Embryonic facial prominence (tissue), 1 donor: ENCODE data around the gene TMEM232.
A peak's percentile ranks its signal among the peaks of the same experiment; 100 is the strongest.

Experiments used
- DNase-seq: peaks from one replicate; pipeline ENCODE4 v3.0.0-alpha.2; 2016; ENCODE audit errors: extremely low spot score

The TMEM232 gene

DNA sequence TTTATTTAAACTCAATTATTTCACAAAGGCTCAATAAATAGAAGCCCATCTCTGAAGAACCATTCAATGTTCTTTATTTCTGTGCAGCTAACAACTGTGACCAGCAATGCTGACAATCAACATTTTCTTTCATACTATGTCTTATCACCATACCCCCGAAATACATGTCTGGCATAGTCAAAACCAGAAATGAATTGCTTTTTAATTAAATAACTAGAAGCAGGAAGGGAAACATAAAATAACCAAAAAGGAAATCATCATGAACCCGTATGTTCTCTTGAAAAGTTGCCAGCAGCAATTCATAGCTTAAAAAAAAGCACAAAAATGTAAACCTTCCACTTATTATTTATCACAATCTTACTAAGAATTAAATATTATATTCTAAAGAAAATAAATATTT lies 212.4 kb downstream of the TMEM232 start:
- DNase-seq: no peak

DNA sequence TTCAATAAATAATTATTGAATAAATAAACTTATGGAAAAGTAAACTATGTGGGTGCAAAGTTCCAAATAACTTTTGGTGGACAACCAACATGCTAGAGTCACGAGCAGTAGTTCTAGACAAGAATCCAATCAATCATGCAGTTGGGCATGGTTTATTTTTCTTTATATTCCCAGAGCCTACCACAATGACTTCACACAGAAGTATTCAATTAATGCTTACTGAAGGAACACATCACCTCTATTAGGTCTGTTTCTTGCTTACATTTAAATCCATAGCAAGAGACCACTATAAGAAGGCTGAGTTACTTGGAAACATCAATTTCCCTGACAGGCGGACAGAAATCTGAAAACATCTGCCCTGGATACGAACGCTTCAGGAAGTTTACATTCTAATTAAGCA lies 214.2 kb downstream of the TMEM232 start:
- DNase-seq: no peak

DNA sequence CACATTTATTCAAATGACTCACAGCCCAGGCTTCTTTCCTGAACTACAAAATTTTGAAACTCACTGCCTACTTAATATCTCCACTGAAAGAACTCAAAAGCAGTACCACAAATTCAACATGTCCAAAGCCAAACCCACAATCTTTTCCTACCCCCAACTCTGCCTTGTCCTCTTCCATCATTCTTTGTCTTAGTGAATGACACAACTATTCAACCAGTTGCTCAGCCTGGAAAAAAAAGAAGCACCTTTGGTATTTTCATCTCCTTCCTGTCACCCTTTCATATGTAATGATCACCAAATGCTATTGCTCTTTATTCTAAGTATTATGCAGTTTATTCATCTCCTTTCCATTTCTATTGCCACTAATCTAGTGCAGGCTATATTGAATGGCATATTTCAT lies 216.3 kb downstream of the TMEM232 start:
- no peak for DNase-seq

DNA sequence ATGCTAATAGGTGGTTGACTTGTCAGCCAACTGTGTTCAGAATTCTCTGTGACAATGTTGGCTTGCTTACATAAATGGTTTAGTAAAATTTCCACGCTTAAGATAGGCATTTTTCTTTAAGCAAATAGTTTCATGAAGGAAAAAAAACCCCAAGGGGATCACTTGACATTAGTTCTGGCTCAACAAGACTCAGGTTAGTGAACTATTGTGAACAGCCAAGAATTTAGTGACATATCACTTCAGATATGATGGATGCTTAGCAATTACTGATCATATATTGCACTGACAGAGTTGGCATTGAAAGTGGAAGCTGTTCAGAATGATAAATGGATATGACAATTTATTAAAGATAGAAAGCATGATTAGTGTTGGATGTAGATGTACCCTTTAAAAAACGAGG lies 218.5 kb downstream of the TMEM232 start:
- DNase-seq: no peak

DNA sequence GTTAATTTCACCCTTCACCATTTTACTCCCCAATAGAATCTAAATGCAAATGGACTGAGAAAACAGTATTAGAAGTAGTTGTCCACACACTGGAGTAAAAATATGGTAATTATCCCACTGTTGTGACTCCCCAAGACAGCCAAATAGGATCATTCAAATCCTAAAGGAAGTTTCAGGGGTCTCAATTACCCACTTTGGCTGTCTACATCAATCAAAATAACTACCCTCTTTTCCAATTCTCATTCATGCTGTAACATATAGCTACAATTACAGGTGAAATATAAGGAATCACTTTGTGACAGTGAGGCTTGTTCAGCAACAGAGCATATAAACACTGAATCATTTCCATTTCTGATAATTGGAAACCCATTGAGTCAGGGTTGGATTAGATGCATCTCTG lies 220.1 kb downstream of the TMEM232 start:
- no peak for DNase-seq

DNA sequence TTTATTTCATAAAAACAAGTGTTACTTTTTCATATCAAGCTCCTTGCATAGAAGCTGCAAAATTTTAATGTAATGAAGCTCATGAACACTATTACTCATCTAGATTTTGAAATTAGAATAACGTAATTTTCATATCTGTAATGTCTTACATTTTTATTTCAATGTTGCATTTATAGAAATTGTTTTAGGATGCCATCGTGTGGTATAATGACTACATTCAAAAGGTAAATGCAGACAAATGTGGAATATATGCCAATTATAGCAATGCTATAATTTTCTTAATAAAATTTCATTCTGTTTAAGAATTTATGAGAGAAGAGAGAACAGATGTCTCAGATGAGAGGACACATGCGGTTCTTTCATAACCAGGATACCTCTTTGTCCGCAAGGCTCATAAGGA lies 230.2 kb downstream of the TMEM232 start:
- no peak for DNase-seq

DNA sequence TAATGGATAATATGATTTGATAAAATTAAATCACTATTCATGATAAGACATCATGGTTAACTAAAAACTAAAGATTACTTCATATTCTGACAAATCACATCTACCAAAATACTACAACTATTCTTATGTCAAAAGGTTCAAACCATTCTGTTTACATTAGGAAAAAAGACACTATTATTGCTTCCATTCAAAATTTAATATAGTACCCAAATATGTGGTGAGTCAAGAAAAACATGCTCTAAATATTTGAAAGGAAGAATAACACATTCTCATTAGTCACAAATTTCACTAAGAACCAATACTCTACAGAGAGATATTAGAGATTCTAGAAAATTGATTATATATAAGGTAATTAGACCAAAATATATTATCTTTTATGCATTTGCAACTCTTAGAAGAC lies 234.0 kb downstream of the TMEM232 start:
- DNase-seq: no peak

DNA sequence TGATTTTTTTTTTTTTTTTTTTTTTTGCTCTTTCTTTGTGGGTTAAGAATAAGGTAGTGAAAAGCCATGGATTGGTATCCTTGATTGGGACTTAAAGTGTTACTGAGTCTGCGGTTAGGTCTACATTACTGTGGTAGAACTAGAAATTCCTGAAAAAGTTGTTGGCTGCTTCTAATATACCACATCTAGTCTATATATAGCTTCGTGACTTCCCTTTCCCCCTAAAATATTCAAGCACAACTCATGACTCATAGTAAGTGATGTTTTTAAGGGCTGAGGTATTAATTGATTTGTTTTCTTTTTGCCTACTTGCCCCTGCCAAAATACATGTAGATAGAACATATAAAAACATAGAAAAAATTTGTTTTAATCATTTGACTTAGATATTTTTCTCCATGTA lies 247.6 kb downstream of the TMEM232 start:
- DNase-seq: peak; percentile 67

DNA sequence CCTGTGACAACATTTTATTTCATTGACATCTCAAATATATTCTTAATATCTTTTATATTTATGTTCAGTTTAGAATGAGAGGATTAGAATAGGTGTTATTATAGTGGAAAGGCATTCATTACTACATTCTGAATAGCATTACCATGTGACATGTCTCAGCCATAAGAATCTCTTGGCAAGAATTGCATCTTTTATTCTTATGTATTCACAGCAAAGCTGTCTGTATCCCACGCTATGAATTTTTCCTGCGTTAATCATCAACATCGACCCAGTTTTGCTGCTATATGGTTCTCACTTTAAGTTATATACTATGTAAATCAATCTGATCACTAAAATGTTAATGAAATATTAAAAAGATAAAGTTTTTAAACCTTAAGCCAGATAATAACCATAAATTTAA lies 248.6 kb downstream of the TMEM232 start:
- no peak for DNase-seq

DNA sequence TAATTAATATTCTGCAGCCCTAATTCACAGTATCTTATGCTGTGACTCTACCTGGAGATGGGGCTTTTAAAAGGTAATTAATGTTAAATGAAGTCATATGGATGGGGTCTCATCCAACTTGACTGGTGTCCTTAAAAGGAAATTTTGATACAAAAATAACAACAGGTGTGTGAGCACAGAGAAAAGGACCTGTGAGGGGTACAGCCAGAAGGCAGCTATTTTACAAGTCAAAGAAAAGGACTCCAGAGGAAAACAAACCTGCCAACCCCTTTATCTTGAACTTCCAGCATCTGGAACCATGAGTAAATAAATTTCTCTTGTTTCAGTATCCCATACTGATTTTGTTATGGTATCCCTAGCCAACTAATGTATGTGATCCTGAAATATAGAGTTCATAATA lies 250.3 kb downstream of the TMEM232 start:
- no peak for DNase-seq

DNA sequence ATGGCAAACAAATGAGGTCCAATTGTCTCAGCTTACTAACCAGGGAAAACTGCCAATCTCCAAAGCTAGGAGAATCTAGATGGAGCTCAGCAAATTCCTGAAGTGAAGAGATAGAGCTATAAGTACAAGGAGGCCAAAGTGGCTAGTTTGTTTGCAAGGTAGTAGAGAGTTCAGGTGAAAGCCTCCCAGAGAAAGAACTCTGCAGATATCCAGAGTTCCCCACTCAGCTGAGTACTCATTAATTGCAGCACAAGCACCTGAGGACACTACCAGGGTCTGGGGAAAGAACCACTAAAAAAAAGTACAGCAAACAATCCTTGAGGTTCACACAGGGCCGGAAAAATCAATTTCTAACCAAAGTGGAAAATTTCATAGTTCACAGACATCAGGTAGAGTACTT lies 250.9 kb downstream of the TMEM232 start:
- DNase-seq: no peak

DNA sequence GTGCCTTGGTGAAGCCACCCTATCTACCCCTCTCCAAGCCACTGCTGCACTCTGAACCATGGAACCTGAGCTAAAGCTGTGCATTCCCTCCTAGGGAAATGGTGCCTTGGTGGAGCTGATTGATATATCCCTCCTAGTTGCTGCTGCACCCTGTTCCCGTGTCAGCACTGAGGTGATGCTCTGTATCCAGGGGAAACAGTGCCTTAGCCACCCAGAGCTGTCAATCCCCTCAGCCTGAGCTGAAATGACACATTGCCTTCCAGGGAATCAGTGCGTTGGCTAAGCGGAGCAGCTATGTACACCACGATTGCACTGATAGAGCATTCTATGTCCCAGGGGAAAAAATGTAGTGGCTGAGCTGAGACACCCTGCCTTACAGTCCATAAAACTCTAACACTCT lies 257.0 kb downstream of the TMEM232 start:
- DNase-seq: no peak

DNA sequence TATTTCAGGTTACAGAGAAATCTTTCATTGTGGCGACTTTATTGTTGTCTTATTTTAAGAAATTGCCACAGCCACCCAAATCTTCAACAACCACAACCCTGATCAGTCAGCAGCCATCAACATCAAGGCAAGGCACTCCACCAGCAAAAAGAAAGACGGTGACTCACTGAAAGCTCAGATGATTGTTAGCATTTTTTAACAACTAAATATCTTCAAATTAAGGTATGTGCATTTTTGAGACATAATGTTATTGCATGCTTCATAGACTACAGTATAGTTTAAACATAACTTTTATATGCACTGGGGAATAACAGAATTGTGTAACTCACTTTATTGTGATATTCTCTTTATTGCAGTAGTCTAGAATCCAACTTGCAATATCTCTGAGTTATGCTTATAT lies 263.4 kb downstream of the TMEM232 start:
- DNase-seq: no peak

DNA sequence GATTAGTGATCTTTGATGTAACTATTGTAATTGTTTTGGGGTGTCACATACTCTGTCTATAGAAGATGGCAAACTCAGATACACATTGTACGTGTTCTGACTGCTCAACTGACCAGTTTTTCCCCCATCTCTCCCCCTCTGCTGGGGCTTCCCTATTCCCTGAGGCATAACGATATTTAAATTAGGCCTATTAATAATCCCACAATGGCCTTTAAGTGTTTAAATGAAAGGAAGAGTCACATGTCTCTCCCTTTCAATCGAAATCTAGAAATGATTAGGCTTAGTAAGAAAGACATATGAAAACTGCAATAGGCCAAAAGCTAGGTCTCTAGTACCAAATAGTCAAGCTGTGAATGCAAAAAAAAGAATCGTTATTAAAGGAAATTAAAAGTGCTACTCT lies 265.6 kb downstream of the TMEM232 start:
- no peak for DNase-seq

DNA sequence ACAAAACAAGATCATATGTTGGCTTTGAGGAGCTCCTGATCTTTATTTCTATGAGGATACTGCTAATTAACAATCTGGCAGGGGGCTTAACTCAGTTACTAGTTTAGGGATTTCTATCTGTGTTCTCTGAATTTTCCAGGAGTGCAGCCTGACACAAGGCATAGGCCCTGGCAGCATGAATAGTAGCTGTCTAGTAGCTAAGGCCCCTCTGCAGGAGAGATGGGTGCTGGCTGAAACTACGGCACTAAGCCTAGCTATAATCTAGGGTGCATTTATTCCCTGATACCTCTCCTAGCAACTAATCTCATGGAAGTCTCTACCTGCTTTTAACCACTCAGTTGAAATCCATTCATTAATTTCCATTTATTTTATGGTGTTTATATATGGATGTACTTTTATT lies 268.2 kb downstream of the TMEM232 start:
- DNase-seq: no peak

DNA sequence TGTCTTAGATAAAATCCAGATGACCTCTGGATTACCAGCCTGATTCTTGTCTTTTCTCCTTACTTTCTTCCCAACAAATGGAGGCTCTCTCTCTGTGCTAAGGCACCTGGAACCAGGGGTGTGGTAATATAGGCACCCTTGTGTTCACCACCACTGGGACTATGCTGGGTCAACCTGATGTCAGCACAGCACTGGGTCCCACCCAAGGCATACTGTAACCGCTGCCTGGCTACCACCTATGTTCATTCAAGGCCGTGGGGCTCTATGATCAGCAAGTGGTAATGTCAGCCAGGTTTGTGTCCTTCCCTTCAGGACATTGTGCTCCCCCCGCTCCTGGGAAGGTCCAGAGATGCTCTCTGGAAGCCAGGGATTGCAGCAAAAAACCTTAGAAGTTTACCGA lies 283.6 kb downstream of the TMEM232 start:
- DNase-seq: no peak

DNA sequence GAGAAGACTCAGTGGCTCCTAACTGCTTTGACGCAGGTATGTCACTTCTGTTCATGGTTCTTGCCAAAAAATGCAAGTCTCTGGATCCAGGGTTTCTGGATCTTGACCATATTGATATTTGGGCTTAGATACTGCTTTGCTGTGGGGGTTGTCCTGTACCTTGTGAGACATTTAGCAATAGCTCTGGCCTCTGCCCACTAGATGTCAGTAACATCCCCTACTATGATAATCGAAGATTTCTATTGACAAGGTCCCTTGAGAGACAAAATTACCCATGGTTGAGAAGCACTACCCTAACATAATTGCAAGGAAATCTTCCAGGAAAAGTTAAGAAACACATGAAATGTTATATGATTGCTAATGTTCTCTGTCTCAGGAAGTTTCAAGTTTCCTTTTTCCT lies 285.4 kb downstream of the TMEM232 start:
- DNase-seq: no peak

DNA sequence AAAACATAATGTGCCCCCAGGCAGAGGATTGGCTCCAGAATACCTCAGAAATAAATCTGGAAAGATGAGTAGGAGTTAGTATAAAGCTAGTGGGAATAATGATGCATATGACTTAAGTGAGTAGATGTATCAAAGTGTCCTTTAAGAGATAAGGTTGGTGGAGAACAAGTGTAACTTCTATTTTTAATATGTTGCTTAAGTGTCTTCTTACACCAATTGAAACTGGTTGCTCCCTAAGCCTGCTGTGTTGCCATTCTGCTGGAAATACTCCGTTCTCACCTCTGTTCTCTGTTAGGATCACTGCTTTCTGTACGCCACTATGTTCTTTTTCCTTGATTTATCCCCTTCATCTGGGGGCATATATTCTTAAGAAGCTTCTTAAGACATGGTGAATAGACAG lies 286.4 kb downstream of the TMEM232 start:
- DNase-seq: no peak

DNA sequence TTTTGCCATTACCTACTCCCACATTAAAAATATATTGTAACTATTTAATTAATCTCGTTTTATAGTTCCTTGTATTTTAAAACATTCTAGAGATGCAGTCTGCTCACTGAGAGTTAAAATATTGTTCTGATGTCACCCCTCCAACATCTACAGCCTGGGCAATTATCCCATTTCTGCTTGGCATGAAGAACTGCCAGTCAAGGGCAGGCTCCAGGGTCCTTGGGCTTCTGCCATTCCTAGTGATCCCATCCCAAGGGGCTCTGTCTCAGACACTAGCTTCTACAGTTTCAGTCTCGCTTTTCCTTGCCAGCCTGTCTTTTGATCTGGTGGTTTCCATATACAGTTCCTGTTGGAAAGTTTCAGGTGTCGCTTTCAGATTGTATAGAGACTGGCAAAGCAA lies 287.2 kb downstream of the TMEM232 start:
- no peak for DNase-seq

DNA sequence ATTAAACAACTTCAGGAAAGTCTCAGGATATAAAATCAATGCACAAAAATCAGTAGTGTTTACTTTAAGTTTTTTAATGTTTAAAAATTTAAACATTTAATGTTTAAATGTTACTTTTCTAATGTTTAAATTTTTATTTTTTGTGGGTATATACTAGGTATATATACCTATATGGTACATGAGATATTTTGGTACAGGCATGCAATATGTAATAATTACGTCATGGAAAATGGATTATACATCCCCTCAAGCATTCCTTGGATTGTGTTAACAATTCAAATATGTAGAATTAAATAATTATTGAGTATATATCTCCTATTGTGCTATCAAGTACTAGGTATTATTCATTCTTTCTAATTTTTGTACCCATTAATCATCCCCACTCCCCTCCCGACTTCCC lies 291.3 kb downstream of the TMEM232 start:
- no peak for DNase-seq

DNA sequence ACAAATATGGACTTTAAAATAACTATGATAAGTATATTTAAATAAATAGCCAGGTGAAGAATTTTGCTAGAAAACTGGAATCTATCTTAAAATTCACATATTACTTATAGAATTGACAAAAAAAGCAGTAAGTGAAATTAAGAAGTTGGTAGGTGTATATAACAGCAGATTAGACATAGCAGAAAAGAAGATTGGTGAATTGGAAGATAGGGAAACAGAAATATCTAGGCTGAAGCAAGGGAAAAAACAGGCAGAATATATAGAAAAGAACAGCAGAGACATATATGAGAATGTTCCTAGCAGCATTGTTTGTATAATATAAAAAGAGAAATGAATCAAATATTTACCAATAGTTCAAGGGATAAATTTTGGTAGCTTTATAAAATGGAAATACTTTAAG lies 294.9 kb downstream of the TMEM232 start:
- no peak for DNase-seq

DNA sequence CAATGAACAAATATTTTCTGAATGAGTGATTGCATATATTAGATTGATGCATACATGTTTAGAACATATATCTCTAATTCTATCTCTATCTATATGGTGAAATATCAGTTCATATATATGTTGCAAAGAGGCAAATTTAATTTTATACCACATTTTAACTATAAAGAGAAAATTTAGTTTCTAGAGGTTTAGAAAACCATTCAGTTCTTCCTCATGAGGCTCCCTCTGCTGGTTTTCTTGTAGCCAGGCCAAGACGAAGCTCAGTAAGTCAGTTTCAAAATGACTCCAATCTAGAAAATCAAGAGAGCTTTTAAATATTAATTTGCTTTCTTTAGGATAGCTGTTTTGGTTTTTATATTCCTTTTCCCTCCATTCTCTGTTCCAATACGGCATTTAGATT lies 312.1 kb downstream of the TMEM232 start:
- DNase-seq: no peak

DNA sequence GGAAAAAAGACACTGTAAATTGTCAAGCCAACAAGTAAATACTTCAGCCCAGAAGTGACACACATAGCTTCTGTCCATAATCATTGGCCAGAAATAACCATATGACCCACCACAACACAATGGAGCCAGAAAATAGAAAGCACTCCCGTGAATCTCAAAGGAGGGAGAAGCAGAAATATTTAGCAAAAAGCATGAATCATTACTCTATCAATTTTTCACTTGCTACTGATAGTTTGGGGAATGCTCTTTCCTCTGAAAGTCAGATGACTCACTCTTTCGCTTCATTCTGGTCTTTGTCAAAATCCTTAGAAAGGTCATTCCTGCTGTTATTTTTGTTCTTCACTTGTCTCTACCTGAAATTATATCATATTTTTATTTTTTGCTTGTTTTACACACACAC lies 312.6 kb downstream of the TMEM232 start:
- DNase-seq: no peak

DNA sequence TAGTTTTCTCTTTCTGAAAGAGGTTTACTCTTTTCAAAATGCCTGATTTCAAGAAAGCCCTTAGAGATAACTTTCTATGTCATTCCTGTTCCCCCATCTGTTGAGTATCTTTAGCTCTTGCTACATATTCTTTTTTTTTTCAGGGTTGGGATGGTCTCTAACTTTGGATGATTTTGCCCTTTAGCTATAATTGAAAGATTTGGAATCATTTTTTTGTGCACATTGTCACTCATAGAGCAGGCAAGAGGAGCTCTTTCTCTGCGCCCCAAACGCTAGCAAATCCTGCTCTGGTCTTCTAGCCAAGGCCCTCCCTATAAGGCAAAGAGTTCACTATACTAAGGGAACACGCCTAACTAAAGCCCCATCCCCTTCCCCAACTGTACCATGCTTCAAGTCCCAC lies 316.9 kb downstream of the TMEM232 start:
- DNase-seq: no peak

DNA sequence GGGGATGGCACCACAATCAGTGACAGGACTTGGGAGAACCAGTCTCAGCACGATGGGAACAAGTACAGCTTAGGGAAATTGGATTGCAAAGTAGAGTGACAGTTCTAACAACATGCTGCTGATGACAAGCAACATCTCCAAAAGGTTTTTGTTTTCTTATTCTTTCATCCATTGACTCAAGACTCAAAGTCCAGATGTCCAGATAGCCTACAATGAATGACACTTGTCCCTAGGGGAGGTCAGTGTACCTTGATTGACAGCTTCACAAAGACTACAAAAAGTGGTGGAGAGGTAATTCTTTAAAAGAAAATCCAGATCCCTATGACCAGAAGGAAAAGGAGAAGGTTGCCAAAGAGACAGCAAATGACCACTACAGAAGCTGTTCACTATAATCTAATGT lies 323.9 kb downstream of the TMEM232 start:
- no peak for DNase-seq
